Activated CD4-positive, alpha-beta T cell treated with anti-CD3 and anti-CD28 coated beads for 1 hour (primary cell): ENCODE measurements around the gene PDZD4.
A peak's percentile ranks its signal among the peaks of the same experiment; 100 is the strongest.

ENCODE experiments used
- DNase-seq: peaks from one replicate; pipeline ENCODE4 v3.0.0-alpha.2; 2020

The PDZD4 gene, protein sequence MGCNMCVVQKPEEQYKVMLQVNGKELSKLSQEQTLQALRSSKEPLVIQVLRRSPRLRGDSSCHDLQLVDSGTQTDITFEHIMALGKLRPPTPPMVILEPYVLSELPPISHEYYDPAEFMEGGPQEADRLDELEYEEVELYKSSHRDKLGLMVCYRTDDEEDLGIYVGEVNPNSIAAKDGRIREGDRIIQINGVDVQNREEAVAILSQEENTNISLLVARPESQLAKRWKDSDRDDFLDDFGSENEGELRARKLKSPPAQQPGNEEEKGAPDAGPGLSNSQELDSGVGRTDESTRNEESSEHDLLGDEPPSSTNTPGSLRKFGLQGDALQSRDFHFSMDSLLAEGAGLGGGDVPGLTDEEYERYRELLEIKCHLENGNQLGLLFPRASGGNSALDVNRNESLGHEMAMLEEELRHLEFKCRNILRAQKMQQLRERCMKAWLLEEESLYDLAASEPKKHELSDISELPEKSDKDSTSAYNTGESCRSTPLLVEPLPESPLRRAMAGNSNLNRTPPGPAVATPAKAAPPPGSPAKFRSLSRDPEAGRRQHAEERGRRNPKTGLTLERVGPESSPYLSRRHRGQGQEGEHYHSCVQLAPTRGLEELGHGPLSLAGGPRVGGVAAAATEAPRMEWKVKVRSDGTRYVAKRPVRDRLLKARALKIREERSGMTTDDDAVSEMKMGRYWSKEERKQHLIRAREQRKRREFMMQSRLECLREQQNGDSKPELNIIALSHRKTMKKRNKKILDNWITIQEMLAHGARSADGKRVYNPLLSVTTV

GRCh38 chrX:153829799-153830639, at the start of gene PDZD4:
Gene PDZD4, minus strand, starts transcription at chrX:153830544. Its CDS starts 246 bp downstream, at chrX:153830298.
- no peak for DNase-seq

- no peak for DNase-seq
These were observed 49.5 kb upstream of the PDZD4 start for GRCh38 chrX:153879741-153880439.

DNA sequence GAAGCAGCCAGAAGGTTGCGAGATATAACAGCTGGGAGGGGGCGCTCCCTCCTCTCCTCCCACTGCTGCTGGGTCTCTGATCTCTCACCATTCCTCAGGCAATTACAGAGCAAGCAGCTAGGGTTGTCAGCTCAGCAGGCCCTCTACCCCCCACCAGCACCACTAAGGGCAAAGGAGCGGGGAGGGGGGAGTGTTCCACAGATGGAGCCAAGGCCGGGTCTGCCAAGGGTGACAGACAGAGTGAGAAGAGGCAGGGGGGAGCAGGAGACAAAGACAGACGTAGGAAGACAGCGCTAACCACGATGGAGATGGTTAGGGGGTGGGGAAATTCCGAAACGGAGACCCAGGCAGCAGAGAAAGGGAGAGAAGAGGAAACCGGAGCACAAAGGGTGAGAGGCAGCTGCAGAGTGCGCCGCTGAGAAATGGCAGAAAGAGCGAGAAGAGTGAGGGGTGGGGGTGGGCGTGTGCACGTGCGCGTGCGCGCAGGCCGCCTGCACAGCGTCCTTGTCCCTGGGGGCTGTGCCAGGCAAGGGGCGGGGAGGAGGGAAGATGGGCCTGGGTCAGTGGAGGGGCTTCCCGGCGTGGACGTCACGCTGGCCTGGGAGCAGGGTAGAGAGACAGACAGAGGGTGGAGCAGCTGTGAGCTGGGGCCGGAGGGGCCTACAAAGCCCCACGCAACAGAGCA, 48.8 kb upstream of the PDZD4 start:
- no peak for DNase-seq

DNA sequence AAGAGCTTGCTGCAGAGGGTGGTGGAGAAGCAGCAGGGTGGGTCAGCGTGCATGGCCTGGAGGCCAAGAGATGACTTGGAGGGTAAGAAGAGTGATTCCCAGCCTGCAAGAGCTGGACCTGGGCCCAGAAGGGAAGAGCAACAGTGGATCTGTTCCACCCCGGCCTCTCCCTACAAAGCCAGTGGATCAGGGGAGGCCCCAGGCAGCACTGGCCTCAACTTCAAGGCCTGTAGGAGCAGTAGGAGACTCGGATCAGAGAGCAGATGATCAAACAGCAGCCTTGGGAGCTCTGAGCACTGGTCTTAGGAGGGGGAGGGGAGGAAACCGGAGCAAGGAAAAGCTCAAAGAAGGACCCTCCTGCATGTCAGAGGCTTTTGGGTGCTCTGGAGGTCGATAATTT, 48.0 kb upstream of the PDZD4 start:
- no peak for DNase-seq

- DNase-seq = no peak
These were observed 47.4 kb upstream of the PDZD4 start for GRCh38 chrX:153877571-153878261.

- DNase-seq = no peak
These were observed 45.8 kb upstream of the PDZD4 start for GRCh38 chrX:153876112-153876491.

- peak; percentile 49 for DNase-seq
These were observed 45.2 kb upstream of the PDZD4 start for GRCh38 chrX:153875391-153876111.

DNA sequence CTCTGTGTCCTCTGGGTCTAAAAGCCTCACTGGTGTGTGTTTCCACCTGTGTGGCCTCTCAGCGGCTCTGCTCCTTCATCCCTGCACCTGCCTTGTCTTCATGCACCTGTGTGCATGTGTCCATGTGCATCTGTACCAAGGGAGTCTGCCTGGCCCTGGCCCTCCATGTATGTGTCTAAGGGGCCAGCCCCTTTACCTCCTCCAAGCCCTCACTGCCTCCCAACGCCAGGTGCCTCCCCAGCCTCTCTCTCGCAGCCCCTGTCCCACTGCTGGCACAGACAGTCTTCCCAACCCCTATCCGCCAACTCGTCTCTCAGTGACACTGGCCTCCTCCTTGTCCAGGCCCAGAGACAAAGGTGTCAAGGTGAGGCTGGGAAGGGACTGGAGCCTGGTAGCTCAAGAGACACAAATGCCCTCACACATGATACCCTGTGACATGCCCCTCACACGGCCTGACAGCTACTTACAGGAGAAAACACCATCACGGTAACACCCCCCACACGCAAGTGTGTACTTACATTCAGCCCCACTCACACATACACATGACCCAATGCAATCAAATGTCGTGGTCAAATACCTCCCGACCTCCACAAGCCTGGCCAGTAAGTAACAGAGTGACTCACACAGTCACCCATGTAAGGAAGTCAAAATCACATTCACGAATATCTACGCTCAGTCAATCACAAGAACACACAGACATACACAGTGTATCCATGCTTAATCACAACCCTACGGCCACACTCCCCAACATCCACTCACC, 44.2 kb upstream of the PDZD4 start:
- DNase-seq = no peak

DNA sequence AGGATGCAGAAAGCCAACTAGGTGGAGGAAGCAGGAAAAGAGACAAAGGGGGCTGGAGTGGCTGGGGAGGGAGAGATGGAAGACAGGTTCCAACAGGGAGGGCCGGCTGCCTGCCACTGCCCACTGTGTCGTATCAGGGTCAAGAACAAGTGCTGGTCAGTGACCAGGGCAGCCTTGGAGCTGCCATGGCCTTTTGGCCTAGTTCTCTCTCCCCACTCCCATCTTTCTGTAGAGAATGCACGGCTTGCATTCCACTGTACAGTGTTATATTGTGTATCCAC, 43.7 kb upstream of the PDZD4 start:
- no peak for DNase-seq

GRCh38 chrX:153873282-153874084, 43.1 kb upstream of the PDZD4 start:
- DNase-seq = no peak

GRCh38 chrX:153871946-153872878, 41.9 kb upstream of the PDZD4 start:
- DNase-seq = no peak

GRCh38 chrX:153871451-153871850, 41.1 kb upstream of the PDZD4 start:
- no peak for DNase-seq

- no peak for DNase-seq
These were observed 40.5 kb upstream of the PDZD4 start for GRCh38 chrX:153870791-153871360.

GRCh38 chrX:153870288-153870690, 39.9 kb upstream of the PDZD4 start:
- DNase-seq = no peak

GRCh38 chrX:153869473-153870287, 39.3 kb upstream of the PDZD4 start:
- no peak for DNase-seq

DNA sequence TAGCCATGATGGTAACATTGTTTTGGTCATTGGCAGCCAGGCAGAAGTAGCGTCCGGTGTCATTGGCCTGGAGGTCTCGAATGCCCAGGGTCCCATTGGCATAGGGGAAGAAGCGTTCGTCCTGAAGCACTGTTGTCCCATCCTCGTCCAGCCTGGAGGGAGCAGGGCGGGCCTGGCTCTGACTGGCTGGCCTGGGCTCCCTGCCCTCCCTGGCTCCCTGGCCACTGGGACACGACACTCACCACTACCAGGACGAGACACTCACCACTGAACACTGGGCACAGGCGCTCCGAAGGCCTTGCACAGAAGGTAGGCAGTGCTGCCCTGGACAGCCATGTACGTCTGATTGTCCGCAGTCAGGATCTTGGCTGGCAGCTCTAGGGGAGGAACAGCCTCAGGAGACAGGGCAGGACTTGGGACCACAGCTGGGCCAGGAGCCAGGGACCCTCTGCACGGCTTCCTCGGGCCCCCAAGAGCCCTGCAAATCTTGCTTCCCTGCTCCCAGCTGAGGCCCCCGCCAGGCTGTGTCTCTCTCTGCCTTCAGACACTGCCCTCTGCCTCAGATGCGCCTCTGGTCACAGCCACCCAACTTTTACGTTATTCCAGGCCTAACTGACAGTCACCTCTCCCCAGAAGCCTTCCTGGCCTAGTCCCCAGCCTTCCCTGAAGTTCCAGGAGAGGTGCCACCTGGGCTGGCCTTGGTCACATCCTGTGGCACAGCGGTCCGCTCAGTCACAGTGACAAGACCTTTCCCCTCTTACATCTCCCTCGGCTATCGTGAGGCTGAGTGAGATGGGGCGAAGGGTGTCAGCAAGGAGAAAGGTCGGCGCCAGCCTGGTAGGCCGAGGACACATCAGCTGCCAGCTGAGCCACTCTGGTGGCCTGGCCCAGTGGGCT, 38.5 kb upstream of the PDZD4 start:
- DNase-seq = no peak
